Activated CD8-positive, alpha-beta memory T cell treated with anti-CD3 and anti-CD28 coated beads for 24 hours (primary cell): ENCODE results near the gene SNX21.
"Not testable (repeated sequence)": the region's sequence is repeated elsewhere in the genome, so short reads cannot be mapped to it uniquely, and the experiment has no call there.

Source experiments
- DNase-seq: peaks from one replicate; pipeline ENCODE4 v3.0.0-alpha.2; 2020

Gene SNX21, protein sequence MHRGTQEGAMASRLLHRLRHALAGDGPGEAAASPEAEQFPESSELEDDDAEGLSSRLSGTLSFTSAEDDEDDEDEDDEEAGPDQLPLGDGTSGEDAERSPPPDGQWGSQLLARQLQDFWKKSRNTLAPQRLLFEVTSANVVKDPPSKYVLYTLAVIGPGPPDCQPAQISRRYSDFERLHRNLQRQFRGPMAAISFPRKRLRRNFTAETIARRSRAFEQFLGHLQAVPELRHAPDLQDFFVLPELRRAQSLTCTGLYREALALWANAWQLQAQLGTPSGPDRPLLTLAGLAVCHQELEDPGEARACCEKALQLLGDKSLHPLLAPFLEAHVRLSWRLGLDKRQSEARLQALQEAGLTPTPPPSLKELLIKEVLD

GRCh38 chr20:45833030-45833882 lies at the start of gene SNX21:
TSS of gene SNX21 (plus strand) at chr20:45833799. CDS start at chr20:45833920, 121 bp downstream.
- no peak for DNase-seq

- DNase-seq: no peak
These were observed 45.2 kb upstream of the SNX21 start for GRCh38 chr20:45788351-45788750.

DNA sequence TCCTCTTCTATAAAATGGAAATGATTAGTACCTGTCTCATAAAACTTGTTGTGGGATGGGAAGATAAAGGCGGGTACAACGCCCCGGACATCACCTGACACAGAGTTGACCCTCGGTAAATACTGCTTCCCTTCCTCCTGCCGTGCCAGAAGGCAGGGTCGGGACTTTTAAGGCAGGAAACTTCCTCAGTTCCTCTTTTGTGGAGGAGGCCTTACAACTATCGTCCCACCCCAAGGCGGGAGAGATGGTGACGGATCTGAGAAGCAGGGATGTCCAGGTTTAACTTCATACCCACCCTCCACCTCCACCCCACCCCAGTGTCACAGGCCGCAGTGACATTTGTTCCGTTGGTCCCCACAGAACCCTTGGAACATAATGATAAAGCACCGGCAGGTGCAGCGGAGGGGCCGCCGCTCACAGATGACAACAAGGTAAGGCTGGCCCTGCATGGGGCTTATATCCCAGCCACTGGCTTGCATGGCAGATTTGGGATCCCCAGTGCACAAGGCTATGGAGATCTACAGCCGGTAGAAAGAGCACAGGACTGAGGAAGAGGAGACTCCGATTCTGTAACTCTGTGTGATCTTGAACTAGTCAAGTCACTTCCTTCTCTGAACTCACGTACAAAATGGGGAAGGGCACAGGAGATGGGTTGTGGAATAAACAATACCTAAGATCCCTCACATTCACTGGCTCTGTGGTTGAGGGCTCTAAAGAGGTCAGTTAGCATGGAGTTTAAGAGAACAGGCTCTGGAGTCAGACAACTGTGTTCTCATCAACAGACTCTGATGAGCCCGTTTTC lies 41.1 kb upstream of the SNX21 start:
- DNase-seq: no peak

- DNase-seq: no peak
These were observed 37.1 kb upstream of the SNX21 start for GRCh38 chr20:45796337-45797065.

DNA sequence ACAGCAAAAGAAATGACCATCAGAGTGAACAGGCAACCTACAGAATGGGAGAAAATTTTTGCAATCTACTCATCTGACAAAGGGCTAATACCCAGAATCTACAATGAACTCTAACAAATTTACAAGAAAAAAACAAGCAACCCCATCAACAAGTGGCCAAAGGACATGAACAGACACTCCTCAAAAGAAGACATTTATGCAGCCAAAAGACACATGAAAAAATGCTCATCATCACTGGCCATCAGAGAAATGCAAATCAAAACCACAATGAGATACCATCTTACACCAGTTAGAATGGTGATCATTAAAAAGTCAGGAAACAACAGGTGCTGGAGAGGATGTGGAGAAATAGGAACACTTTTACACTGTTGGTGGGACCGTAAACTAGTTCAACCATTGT lies 36.1 kb upstream of the SNX21 start:
- DNase-seq: not testable (repeated sequence)

GRCh38 chr20:45797955-45798354 lies 35.6 kb upstream of the SNX21 start:
- not testable (repeated sequence) for DNase-seq

GRCh38 chr20:45798935-45799642 lies 34.5 kb upstream of the SNX21 start:
- DNase-seq: peak; percentile 75

DNA sequence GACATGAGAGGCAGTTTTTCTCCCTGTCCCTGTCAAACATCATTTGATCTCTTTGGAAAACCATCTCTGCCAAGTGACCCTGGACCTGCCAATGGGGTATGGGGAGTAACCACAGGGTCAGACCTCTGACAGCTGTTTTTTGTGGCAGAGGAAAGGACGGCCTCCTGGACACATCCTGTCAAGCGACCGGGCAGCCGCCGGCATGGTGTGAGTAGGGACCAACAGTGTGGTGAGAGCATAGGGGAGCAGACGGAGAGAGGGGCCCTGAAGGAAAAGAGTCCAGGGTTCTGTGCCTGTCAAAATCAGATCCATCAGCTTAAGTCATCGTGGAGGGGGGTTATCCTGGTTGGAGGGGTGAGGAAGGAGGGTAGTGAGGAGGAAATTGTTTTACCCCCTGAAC lies 31.7 kb upstream of the SNX21 start:
- DNase-seq: no peak

DNA sequence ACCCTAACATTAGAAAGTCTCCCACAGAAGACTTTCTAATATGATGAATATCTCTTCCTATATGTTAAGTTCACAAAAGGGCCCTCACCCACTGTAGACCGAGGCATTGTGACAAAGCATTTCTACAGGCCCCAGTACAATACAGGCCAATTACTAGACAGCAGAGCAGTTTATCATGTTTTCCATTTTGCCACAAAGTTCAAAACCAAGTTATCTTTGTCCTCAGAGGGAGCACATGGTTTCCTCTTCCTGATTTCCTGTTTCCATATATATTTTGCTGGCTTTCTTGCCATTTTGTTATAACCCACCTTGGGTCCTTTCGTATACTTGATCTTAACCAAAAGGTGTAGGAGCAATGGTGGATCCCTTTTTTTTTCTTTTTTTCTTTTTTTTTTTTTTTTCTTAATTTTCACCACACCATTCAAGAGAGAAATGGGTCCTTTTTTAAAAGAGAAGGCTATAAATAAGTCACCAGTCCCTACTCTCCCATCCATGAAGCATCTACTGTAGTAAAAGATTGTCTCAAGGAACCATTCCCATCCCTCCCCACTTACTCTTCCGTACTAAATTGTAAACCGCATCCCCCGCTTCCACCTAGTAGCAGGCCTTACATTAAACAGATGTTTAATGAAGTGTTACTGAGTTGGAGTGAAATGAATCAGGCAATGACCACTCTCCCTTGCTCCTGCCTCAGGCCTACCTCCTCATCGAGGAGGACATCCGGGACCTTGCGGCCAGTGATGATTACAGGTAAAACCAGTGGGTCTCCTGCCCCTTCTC lies 23.2 kb upstream of the SNX21 start:
- no peak for DNase-seq

DNA sequence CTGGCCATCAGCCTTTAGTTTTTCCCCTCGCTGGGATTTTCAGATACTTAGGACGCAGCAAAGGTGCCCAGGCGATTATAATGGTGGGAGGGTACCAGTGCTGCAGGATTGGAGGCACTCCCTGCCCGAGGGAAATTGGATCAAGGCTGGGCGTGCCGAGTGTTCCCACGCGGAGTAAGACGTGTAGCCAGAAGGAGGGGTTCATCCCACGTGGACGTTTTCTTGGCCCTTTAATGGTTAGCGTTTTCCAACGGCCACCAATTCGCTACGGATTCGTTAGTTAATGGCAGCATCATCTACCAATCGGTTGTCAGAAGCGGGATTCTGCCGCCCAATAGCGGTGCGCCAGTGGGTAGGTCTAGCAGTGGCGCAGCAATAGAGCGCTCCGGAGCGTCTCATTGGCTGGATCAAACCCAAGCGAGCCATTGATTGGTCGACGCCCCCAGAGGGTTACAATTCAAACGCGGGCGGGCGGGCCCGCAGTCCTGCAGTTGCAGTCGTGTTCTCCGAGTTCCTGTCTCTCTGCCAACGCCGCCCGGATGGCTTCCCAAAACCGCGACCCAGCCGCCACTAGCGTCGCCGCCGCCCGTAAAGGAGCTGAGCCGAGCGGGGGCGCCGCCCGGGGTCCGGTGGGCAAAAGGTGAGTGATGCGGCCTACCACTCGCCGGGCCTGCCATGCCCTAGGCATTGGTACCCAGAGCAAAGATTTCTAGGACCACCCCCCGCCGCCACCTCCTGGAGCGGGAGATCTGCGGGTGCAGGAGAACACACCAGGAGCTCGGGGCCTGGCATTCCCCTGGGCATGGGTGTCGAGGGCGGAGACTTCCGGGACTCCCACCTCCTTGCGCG lies 21.2 kb upstream of the SNX21 start, which contains the start of gene UBE2C:
UBE2C (plus strand) TSS at position 488 of the 849 bp plus-strand sequence; CDS start at position 540, 52 bp downstream.
- peak; percentile 93 for DNase-seq

- no peak for DNase-seq
These were observed 20.6 kb upstream of the SNX21 start for GRCh38 chr20:45813006-45813340.

GRCh38 chr20:45813489-45813888 lies 20.1 kb upstream of the SNX21 start:
- DNase-seq: no peak

DNA sequence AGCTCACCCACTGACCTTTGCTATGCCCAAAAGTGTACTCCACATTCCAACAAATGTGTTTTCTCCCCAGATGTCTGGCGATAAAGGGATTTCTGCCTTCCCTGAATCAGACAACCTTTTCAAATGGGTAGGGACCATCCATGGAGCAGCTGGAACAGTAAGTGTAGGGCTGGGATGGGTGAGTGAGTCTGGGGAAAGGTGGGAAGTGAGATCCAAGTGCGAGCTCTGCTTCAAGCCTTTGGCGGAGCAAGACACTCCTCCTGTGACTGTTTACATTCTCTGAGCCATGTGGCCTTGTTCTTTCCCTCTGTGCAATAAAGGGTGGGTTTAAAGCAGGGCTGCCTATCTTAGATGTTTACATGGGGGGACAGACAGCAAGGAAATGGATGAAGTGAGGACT lies 19.3 kb upstream of the SNX21 start:
- DNase-seq: no peak

DNA sequence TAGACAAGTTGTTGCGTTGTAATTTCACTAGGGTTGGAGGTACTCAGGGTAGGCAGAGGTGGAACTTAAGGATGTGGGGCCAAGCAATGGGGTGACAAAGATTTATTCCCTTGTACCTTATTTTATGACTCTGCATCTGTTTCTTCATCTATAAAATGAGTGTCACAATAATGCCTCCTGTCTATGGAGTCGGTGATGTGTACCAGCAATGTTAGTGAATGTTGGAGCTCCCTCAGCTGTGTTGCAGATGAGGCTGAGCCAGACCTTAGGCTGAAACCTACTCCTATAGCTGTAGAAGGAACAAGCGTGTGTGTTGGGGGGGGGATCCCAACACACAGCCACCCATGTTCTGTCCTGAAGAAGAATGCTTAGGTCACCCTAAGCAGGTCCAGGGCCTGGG lies 16.6 kb upstream of the SNX21 start:
- no peak for DNase-seq

DNA sequence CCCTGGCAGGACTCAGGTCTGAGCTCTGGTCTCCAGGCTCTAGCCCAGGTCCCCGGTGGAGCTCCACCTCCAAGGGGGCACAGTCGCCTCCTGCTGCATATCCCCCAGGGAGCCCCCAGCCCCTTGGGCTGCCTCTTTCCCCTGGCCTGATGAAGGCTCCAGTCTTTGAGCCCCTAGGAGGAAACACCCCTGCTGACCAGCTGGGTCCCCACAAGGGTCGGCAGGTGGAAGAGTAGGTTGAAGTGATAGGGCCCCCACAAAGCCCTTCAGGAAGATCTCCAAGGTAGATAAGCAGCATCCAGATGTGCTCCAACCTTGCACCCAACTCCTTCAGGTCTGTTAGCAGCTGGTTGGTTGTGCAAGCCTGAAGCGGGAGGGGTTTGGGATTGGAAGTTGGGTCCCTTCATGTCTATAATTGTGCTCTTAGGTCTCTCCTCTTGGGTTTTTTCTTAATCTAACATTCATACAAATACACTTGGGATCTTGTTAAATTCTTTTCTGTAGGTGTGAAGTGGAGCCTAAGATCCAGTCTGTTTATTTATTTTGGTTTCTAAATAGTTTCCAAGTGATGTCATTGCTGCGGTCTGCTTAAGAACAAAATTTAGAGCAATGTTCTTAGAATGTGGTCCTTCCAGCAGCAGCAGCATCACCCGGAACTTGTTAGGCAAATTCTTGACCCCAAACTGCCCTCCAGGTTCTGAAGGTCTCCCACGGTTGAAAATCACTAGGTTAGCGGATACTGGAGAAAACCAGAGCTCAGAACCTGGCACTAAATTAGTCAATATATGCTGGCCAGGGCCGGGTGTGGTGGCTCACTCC lies 16.0 kb upstream of the SNX21 start:
- no peak for DNase-seq

- no peak for DNase-seq
These were observed 15.4 kb upstream of the SNX21 start for GRCh38 chr20:45818239-45818638.

DNA sequence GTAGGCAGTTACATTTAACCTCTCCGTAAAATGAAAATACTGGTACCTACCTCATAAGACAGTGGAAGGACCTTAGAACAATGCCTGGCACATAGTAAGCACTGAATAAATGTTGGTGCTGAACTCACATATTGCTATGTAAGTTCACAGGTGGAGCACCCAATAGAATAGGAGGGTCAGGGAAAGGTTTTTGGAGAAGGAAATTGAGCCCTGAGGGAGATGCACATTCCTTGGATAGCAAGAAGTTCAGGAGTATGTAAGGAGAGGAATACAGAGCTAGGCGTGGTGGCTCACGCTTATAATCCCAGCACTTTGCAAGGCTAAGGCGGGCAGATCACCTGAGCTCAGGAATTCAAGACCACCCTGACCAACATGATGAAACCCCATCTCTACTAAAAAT lies 14.1 kb upstream of the SNX21 start:
- no peak for DNase-seq

- no peak for DNase-seq
These were observed 11.7 kb upstream of the SNX21 start for GRCh38 chr20:45821947-45822346.

GRCh38 chr20:45822857-45823256 lies 10.7 kb upstream of the SNX21 start:
- no peak for DNase-seq
